Measurements from ENCODE around the gene RAB12.

The RAB12 gene

GRCh38 chr18:8681196-8681595 is 72.0 kb downstream of the RAB12 start:
- in situ Hi-C loops (cut with MboI; ENCODE audit: low sequenced_read_pairs) = no loop called here

- in situ Hi-C loops (cut with MboI; ENCODE audit: low sequenced_read_pairs) = no loop called here
These were observed 75.3 kb downstream of the RAB12 start for GRCh38 chr18:8684577-8684976.

GRCh38 chr18:8685141-8685913 is 76.1 kb downstream of the RAB12 start:
- in situ Hi-C loops (cut with MboI; ENCODE audit: low sequenced_read_pairs) = no loop called here

- in situ Hi-C loops (cut with MboI; ENCODE audit: low sequenced_read_pairs) = no loop called here
These were observed 76.6 kb downstream of the RAB12 start for GRCh38 chr18:8685914-8686216.

GRCh38 chr18:8686611-8687010 is 77.4 kb downstream of the RAB12 start:
- in situ Hi-C loops (cut with MboI; ENCODE audit: low sequenced_read_pairs) = no loop called here

GRCh38 chr18:8688216-8688800 is 79.1 kb downstream of the RAB12 start:
- in situ Hi-C loops (cut with MboI; ENCODE audit: low sequenced_read_pairs) = no loop called here

GRCh38 chr18:8688816-8689215 is 79.6 kb downstream of the RAB12 start:
- in situ Hi-C loops (cut with MboI; ENCODE audit: low sequenced_read_pairs) = no loop called here
